Stomach smooth muscle (tissue), 2 donors: Measurements from ENCODE around the gene ALDH3A1.

ENCODE experiments used
- H3K27ac ChIP-seq: one replicate; pipeline ENCODE4 v1.7.0; 2013; ENCODE audit warnings: mild to moderate bottlenecking, low read length, inconsistent platforms
- H3K27me3 ChIP-seq, 2 donors: one replicate each; pipeline ENCODE4 v1.7.0; 2013; ENCODE audit warnings: low read length in 2 of 2; ENCODE audit not compliant: insufficient read depth in 2 of 2, control insufficient read depth in 1 of 2
- H3K36me3 ChIP-seq, 2 donors: one replicate each; pipeline ENCODE4 v1.7.0; 2013; ENCODE audit warnings: low read length in 2 of 2; ENCODE audit not compliant: control insufficient read depth in 2 of 2, insufficient read depth in 2 of 2
- H3K4me1 ChIP-seq: one replicate; pipeline ENCODE4 v1.7.0; 2013; ENCODE audit warnings: low read length; ENCODE audit not compliant: control insufficient read depth, insufficient read depth
- H3K4me3 ChIP-seq, 2 donors: one replicate each; pipeline ENCODE4 v1.7.0; 2013; ENCODE audit warnings: low read length in 2 of 2
- H3K9ac ChIP-seq, 2 donors: one replicate each; pipeline ENCODE4 v1.7.0; 2013; ENCODE audit warnings: low read length in 2 of 2, mild to moderate bottlenecking in 1 of 2
- H3K9me3 ChIP-seq, 2 donors: one replicate each; pipeline ENCODE4 v1.7.0; 2013; ENCODE audit warnings: low read length in 2 of 2; ENCODE audit not compliant: control insufficient read depth in 2 of 2
- donor health status: healthy.
- donor health status: Pancreatic carcinoma.

Gene ALDH3A1

GRCh38 chr17:19739241-19740201 lies 8.6 kb downstream of the ALDH3A1 start:
- H3K4me1 ChIP-seq: peaks cover 2% of the 10 kb centered on the region
- H3K27me3 ChIP-seq: no peaks in the 10 kb centered on the region
- H3K4me3 ChIP-seq: no peak overlapping the region
- no peak overlapping the region for H3K9ac ChIP-seq
- H3K9me3 ChIP-seq: no peaks in the 10 kb centered on the region
- no peak overlapping the region for H3K27ac ChIP-seq
- H3K36me3 ChIP-seq: no peaks in the 10 kb centered on the region

GRCh38 chr17:19738757-19739156 lies 9.3 kb downstream of the ALDH3A1 start:
- Histone ChIP-seq H3K36me3 (no peaks in the 10 kb centered on the region), H3K27me3 (no peaks in the 10 kb centered on the region), H3K9me3 (no peaks in the 10 kb centered on the region), H3K27ac (no peak overlapping the region), H3K4me3 (no peak overlapping the region), H3K9ac (no peak overlapping the region), H3K4me1 (no peaks in the 10 kb centered on the region)

GRCh38 chr17:19738073-19738449 lies 10.0 kb downstream of the ALDH3A1 start:
- Histone ChIP-seq H3K4me3 (no peak overlapping the region), H3K36me3 (no peaks in the 10 kb centered on the region), H3K4me1 (no peaks in the 10 kb centered on the region), H3K27ac (no peak overlapping the region), H3K9me3 (no peaks in the 10 kb centered on the region), H3K27me3 (no peaks in the 10 kb centered on the region), H3K9ac (no peak overlapping the region)

- no peaks in the 10 kb centered on the region for H3K9me3 ChIP-seq
- H3K4me3 ChIP-seq: no peak overlapping the region
- H3K9ac ChIP-seq: no peak overlapping the region
- no peaks in the 10 kb centered on the region for H3K4me1 ChIP-seq
- no peaks in the 10 kb centered on the region for H3K36me3 ChIP-seq
- H3K27ac ChIP-seq: no peak overlapping the region
- no peaks in the 10 kb centered on the region for H3K27me3 ChIP-seq
Measured at GRCh38 chr17:19737305-19738072, 10.6 kb downstream of the ALDH3A1 start.

GRCh38 chr17:19736071-19736470 lies 12.0 kb downstream of the ALDH3A1 start:
- H3K4me3 ChIP-seq: no peak overlapping the region
- H3K9me3 ChIP-seq: no peaks in the 10 kb centered on the region
- H3K4me1 ChIP-seq: no peaks in the 10 kb centered on the region
- H3K27ac ChIP-seq: no peak overlapping the region
- H3K27me3 ChIP-seq: no peaks in the 10 kb centered on the region
- no peak overlapping the region for H3K9ac ChIP-seq
- no peaks in the 10 kb centered on the region for H3K36me3 ChIP-seq

GRCh38 chr17:19733953-19734526 lies 14.1 kb downstream of the ALDH3A1 start:
- no peaks in the 10 kb centered on the region for H3K27me3 ChIP-seq
- H3K36me3 ChIP-seq: no peaks in the 10 kb centered on the region
- H3K4me1 ChIP-seq: no peaks in the 10 kb centered on the region
- H3K9me3 ChIP-seq: no peaks in the 10 kb centered on the region
- no peak overlapping the region for H3K9ac ChIP-seq
- H3K27ac ChIP-seq: no peak overlapping the region
- no peak overlapping the region for H3K4me3 ChIP-seq

- peaks cover 20% of the 10 kb centered on the region for H3K4me1 ChIP-seq
- no peak overlapping the region for H3K27ac ChIP-seq
Measured at GRCh38 chr17:19731626-19732025, 16.5 kb downstream of the ALDH3A1 start.

GRCh38 chr17:19730843-19731242 lies 17.3 kb downstream of the ALDH3A1 start:
- Histone ChIP-seq H3K36me3 (no peaks in the 10 kb centered on the region), H3K4me1 (peaks cover 20% of the 10 kb centered on the region), H3K27ac (peak overlapping the region; percentile 6)

More at GRCh38 chr17:19731626-19732025, 16.5 kb downstream of the ALDH3A1 start:
- no peaks in the 10 kb centered on the region for H3K36me3 ChIP-seq
- no peaks in the 10 kb centered on the region for H3K27me3 ChIP-seq
- H3K9me3 ChIP-seq: no peaks in the 10 kb centered on the region
- H3K9ac ChIP-seq: no peak overlapping the region
- H3K4me3 ChIP-seq: no peak overlapping the region

GRCh38 chr17:19729900-19730299 lies 18.2 kb downstream of the ALDH3A1 start:
- H3K27me3 ChIP-seq: no peaks in the 10 kb centered on the region
- no peak overlapping the region for H3K9ac ChIP-seq
- H3K4me1 ChIP-seq: peaks cover 25% of the 10 kb centered on the region
- no peaks in the 10 kb centered on the region for H3K9me3 ChIP-seq
- H3K36me3 ChIP-seq: no peaks in the 10 kb centered on the region
- no peak overlapping the region for H3K27ac ChIP-seq
- H3K4me3 ChIP-seq: no peak overlapping the region

More at GRCh38 chr17:19730843-19731242, 17.3 kb downstream of the ALDH3A1 start:
- Histone ChIP-seq H3K27me3 (no peaks in the 10 kb centered on the region), H3K4me3 (no peak overlapping the region), H3K9ac (no peak overlapping the region), H3K9me3 (no peaks in the 10 kb centered on the region)

GRCh38 chr17:19728084-19728495 lies 20.0 kb downstream of the ALDH3A1 start:
- peak overlapping the region; percentile 46 to 51 for H3K9ac ChIP-seq
- H3K9me3 ChIP-seq: no peaks in the 10 kb centered on the region
- peak overlapping the region in 1 of 2 donors; percentile 52 for H3K4me3 ChIP-seq
- no peaks in the 10 kb centered on the region for H3K27me3 ChIP-seq
- no peaks in the 10 kb centered on the region for H3K36me3 ChIP-seq
- peak overlapping the region; percentile 94 for H3K27ac ChIP-seq
- peaks cover 34% of the 10 kb centered on the region for H3K4me1 ChIP-seq
